ENCODE data around the gene G6PC1.
"Not testable (repeated sequence)": the region's sequence is repeated elsewhere in the genome, so short reads cannot be mapped to it uniquely, and the experiment has no call there.

The G6PC1 gene

GRCh38 chr17:42919522-42920077, 19.0 kb downstream of the G6PC1 start:
- not testable (repeated sequence) for H3K27me3 ChIP-seq (ENCODE audit: control insufficient read depth, insufficient read depth, low read length); H3K36me3 ChIP-seq (ENCODE audit: control insufficient read depth, insufficient read depth, low read length); DNase-seq (ENCODE audit: low read depth, low spot score); H3K4me1 ChIP-seq (ENCODE audit: control insufficient read depth, insufficient read depth, low read length); H3K9me3 ChIP-seq (ENCODE audit: control insufficient read depth, insufficient read depth, low read length); H3K4me3 ChIP-seq (ENCODE audit: low read length); H3K27ac ChIP-seq (ENCODE audit: low read length)
- no CpG with 5 or more reads among the region's 10 CpGs for WGBS (ENCODE audit: insufficient coverage, insufficient read length)

- H3K36me3 ChIP-seq (ENCODE audit: control insufficient read depth, insufficient read depth, low read length): no peaks in the 10 kb centered on the region
- no peak overlapping the region for H3K27ac ChIP-seq (ENCODE audit: low read length)
- H3K9me3 ChIP-seq (ENCODE audit: control insufficient read depth, insufficient read depth, low read length): no peaks in the 10 kb centered on the region
- H3K27me3 ChIP-seq (ENCODE audit: control insufficient read depth, insufficient read depth, low read length): no peaks in the 10 kb centered on the region
- WGBS (ENCODE audit: insufficient coverage, insufficient read length): no CpG with 5 or more reads among the region's 10 CpGs
- no peak overlapping the region for H3K4me3 ChIP-seq (ENCODE audit: low read length)
- DNase-seq (ENCODE audit: low read depth, low spot score): no peak
- H3K4me1 ChIP-seq (ENCODE audit: control insufficient read depth, insufficient read depth, low read length): peaks cover 1% of the 10 kb centered on the region; the same call in 1 of the 2 replicates
Measured at GRCh38 chr17:42920106-42920900, 19.7 kb downstream of the G6PC1 start.

GRCh38 chr17:42920922-42921321, 20.3 kb downstream of the G6PC1 start:
- WGBS (ENCODE audit: insufficient coverage, insufficient read length): no CpG with 5 or more reads among the region's 3 CpGs
- H3K9me3 ChIP-seq (ENCODE audit: control insufficient read depth, insufficient read depth, low read length): no peaks in the 10 kb centered on the region
- no peak for DNase-seq (ENCODE audit: low read depth, low spot score)
- peaks cover 1% of the 10 kb centered on the region; the same call in 1 of the 2 replicates for H3K4me1 ChIP-seq (ENCODE audit: control insufficient read depth, insufficient read depth, low read length)
- H3K36me3 ChIP-seq (ENCODE audit: control insufficient read depth, insufficient read depth, low read length): no peaks in the 10 kb centered on the region
- no peaks in the 10 kb centered on the region for H3K27me3 ChIP-seq (ENCODE audit: control insufficient read depth, insufficient read depth, low read length)
- no peak overlapping the region for H3K4me3 ChIP-seq (ENCODE audit: low read length)
- H3K27ac ChIP-seq (ENCODE audit: low read length): no peak overlapping the region

DNA sequence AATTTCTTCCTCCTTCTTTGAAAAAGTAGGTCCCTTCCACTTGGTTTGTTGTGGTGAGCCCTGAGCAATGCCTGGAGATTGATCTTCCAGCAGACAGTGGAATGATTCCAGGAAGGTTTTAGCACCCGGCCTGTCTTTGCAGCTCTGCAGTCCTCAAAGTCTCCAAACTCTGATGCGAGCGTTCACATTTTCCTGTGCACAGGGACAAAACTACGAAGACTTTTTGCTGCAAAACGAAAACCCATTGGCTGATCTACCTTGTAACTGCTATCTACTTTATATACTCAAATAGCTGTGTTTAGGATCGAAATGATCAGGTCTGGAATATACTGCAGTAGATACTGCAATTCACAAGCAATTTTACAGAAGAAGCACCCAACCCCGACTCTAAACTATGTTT, 21.7 kb downstream of the G6PC1 start:
- Histone ChIP-seq H3K27me3 (ENCODE audit: control insufficient read depth, insufficient read depth, low read length) (no peaks in the 10 kb centered on the region), H3K36me3 (ENCODE audit: control insufficient read depth, insufficient read depth, low read length) (no peaks in the 10 kb centered on the region), H3K9me3 (ENCODE audit: control insufficient read depth, insufficient read depth, low read length) (no peaks in the 10 kb centered on the region), H3K4me3 (ENCODE audit: low read length) (no peak overlapping the region), H3K27ac (ENCODE audit: low read length) (no peak overlapping the region), H3K4me1 (ENCODE audit: control insufficient read depth, insufficient read depth, low read length) (peaks cover 1% of the 10 kb centered on the region; the same call in 1 of the 2 replicates)
- no CpG with 5 or more reads among the region's 7 CpGs for WGBS (ENCODE audit: insufficient coverage, insufficient read length)
- DNase-seq (ENCODE audit: low read depth, low spot score): no peak

DNA sequence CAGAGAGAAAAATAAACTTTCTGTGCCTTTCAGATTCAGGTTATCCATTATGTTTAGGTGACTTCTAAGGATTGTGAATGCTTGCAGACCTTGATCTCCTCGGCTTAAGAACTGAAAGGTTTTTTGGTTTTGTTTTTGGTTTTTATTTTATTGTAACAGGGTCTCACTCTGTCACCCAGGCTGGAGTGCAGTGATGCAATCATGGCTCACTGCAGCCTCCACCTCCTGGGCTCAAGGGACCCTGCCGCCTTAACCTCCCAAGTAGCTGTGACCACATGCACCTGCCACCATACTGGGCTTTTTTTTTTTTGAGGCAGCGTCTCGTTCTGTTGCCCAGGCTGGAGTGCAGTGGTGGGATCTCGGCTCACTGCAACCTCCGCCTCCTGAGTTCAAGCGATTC, 22.9 kb downstream of the G6PC1 start:
- WGBS (ENCODE audit: insufficient coverage, insufficient read length): no CpG with 5 or more reads among the region's 7 CpGs
- not testable (repeated sequence) for H3K9me3 ChIP-seq (ENCODE audit: control insufficient read depth, insufficient read depth, low read length); DNase-seq (ENCODE audit: low read depth, low spot score); H3K36me3 ChIP-seq (ENCODE audit: control insufficient read depth, insufficient read depth, low read length); H3K27ac ChIP-seq (ENCODE audit: low read length); H3K27me3 ChIP-seq (ENCODE audit: control insufficient read depth, insufficient read depth, low read length); H3K4me3 ChIP-seq (ENCODE audit: low read length); H3K4me1 ChIP-seq (ENCODE audit: control insufficient read depth, insufficient read depth, low read length)

DNA sequence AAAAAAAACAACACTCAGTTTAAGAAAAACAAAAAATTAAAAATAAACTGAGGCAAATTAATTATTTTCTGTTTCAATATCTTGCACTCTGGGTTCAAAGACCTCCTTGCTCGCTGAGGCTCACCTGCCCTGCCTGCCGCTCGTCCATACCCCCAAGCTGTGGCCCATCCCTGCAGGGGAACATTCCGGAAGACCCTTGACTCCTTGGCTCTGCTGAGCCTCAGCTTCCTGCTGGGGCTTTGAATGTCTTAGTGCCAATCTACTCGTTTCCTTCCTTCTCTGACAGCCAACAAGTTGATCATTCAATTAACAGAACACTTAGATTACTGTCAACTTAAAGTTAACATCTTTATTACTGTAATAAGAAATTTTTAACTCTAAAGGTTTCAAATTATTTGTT, 24.3 kb downstream of the G6PC1 start:
- Histone ChIP-seq H3K4me1 (ENCODE audit: control insufficient read depth, insufficient read depth, low read length) (peaks cover 5% of the 10 kb centered on the region), H3K27me3 (ENCODE audit: control insufficient read depth, insufficient read depth, low read length) (no peaks in the 10 kb centered on the region), H3K4me3 (ENCODE audit: low read length) (no peak overlapping the region), H3K36me3 (ENCODE audit: control insufficient read depth, insufficient read depth, low read length) (no peaks in the 10 kb centered on the region), H3K9me3 (ENCODE audit: control insufficient read depth, insufficient read depth, low read length) (no peaks in the 10 kb centered on the region), H3K27ac (ENCODE audit: low read length) (no peak overlapping the region)
- no peak for DNase-seq (ENCODE audit: low read depth, low spot score)
- WGBS (ENCODE audit: insufficient coverage, insufficient read length): no CpG with 5 or more reads among the region's 5 CpGs

DNA sequence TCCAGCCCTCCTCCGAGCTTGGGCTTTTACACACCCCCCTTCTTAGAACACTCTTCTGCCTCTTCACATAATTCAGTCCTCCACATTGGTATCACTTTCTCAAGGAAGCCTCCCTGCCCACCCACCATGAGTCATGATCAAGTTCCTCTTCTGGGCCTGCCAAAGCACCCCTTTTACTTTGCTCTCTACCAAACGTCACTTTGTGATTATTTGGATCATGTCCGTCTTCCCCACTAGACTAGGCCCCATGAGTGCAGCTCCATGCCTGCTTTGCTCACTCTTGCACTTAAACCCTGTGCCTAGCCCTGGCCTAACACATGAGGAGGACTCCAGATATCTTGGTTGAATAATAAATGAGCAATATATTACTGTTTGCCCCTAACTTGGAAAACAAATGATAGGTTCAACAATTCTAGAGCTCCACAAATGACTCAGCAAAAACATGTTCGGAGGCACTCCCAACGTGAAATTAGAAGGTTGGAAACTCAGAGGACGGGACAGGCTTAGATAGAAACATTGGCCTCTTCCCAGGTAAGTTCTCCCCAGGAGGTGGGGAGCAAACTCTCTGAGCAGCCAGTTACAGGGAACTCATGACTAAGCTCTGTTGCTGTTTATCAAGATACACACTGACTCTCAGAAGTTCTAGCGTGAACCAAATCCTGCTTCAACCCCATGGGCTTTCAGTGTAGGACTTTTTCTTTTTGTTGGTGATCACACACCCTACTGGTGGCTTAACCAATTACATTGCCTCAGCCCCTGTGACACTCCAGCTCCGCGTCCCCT, 28.3 kb downstream of the G6PC1 start:
- Histone ChIP-seq H3K4me1 (ENCODE audit: control insufficient read depth, insufficient read depth, low read length) (peaks cover 5% of the 10 kb centered on the region), H3K36me3 (ENCODE audit: control insufficient read depth, insufficient read depth, low read length) (no peaks in the 10 kb centered on the region), H3K27me3 (ENCODE audit: control insufficient read depth, insufficient read depth, low read length) (no peaks in the 10 kb centered on the region), H3K9me3 (ENCODE audit: control insufficient read depth, insufficient read depth, low read length) (no peaks in the 10 kb centered on the region), H3K27ac (ENCODE audit: low read length) (no peak overlapping the region), H3K4me3 (ENCODE audit: low read length) (no peak overlapping the region)
- peak; percentile 74 for DNase-seq (ENCODE audit: low read depth, low spot score)
- WGBS (ENCODE audit: insufficient coverage, insufficient read length): no CpG with 5 or more reads among the region's 9 CpGs

GRCh38 chr17:42929497-42929844, 28.9 kb downstream of the G6PC1 start:
- no peak for DNase-seq (ENCODE audit: low read depth, low spot score)
- Histone ChIP-seq H3K4me1 (ENCODE audit: control insufficient read depth, insufficient read depth, low read length) (peaks cover 5% of the 10 kb centered on the region), H3K27ac (ENCODE audit: low read length) (no peak overlapping the region), H3K36me3 (ENCODE audit: control insufficient read depth, insufficient read depth, low read length) (no peaks in the 10 kb centered on the region), H3K9me3 (ENCODE audit: control insufficient read depth, insufficient read depth, low read length) (no peaks in the 10 kb centered on the region), H3K27me3 (ENCODE audit: control insufficient read depth, insufficient read depth, low read length) (no peaks in the 10 kb centered on the region), H3K4me3 (ENCODE audit: low read length) (no peak overlapping the region)
- WGBS (ENCODE audit: insufficient coverage, insufficient read length): no CpG with 5 or more reads among the region's 1 CpG

- no peak for DNase-seq (ENCODE audit: low read depth, low spot score)
Measured at GRCh38 chr17:42937712-42938596, 37.4 kb downstream of the G6PC1 start.

DNA sequence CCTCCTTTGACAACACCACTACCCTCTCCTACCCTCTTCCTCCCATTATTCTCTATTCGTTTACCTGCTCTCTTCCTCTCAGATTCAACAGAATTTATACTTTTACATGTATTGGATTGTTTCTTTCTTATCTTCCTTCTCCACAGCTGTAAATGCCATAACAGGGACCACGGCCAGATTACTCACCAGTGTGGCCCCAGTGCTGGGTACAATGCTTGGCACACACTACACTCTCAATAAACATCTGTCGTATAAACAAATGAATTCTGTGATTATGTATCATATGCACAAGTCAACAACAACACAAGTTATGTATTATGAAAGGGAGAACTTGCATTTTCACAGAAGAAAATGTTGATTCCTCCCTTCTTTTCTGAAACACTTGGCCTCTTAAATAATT, 43.6 kb downstream of the G6PC1 start:
- H3K27ac ChIP-seq (ENCODE audit: low read length): no peak overlapping the region
- no peak overlapping the region for H3K4me3 ChIP-seq (ENCODE audit: low read length)
- no peaks in the 10 kb centered on the region for H3K27me3 ChIP-seq (ENCODE audit: control insufficient read depth, insufficient read depth, low read length)
- no peaks in the 10 kb centered on the region for H3K9me3 ChIP-seq (ENCODE audit: control insufficient read depth, insufficient read depth, low read length)
- WGBS (ENCODE audit: insufficient coverage, insufficient read length): 100% methylated on average over 1 of the region's 3 CpGs
- H3K4me1 ChIP-seq (ENCODE audit: control insufficient read depth, insufficient read depth, low read length): no peaks in the 10 kb centered on the region
- H3K36me3 ChIP-seq (ENCODE audit: control insufficient read depth, insufficient read depth, low read length): peaks cover 2% of the 10 kb centered on the region; the same call in 1 of the 2 replicates
- DNase-seq (ENCODE audit: low read depth, low spot score): no peak

More at GRCh38 chr17:42937712-42938596, 37.4 kb downstream of the G6PC1 start:
- no peaks in the 10 kb centered on the region for H3K27me3 ChIP-seq (ENCODE audit: control insufficient read depth, insufficient read depth, low read length)
- H3K36me3 ChIP-seq (ENCODE audit: control insufficient read depth, insufficient read depth, low read length): no peaks in the 10 kb centered on the region
- no CpG with 5 or more reads among the region's 9 CpGs for WGBS (ENCODE audit: insufficient coverage, insufficient read length)
- no peak overlapping the region for H3K4me3 ChIP-seq (ENCODE audit: low read length)
- no peaks in the 10 kb centered on the region for H3K4me1 ChIP-seq (ENCODE audit: control insufficient read depth, insufficient read depth, low read length)
- no peak overlapping the region for H3K27ac ChIP-seq (ENCODE audit: low read length)
- no peaks in the 10 kb centered on the region for H3K9me3 ChIP-seq (ENCODE audit: control insufficient read depth, insufficient read depth, low read length)

Data from iPS DF 6.9 (cell line).